Left ventricle myocardium inferior (tissue), 1 donor: Measurements from ENCODE around the gene CRISPLD2. TPM values are rescaled to one million over a fixed set of nuclear protein-coding genes. Genes with fewer than 3 reads are reported as not detected.

Source experiments
- DNase-seq: peaks from one replicate; pipeline ENCODE4 v3.0.0-alpha.2; 2020
- H3K27ac ChIP-seq: fragments of 200-600 bp; replicated peaks from 2 replicates; pipeline ENCODE4 v1.8.0; 2021
- H3K27me3 ChIP-seq: fragments of 200-600 bp; 2 replicates; pipeline ENCODE4 v1.8.0; 2021; ENCODE audit warnings: low read depth
- H3K36me3 ChIP-seq: fragments of 200-600 bp; 2 replicates; pipeline ENCODE4 v1.8.0; 2021
- H3K4me1 ChIP-seq: fragments of 200-600 bp; 2 replicates; pipeline ENCODE4 v1.8.0; 2021
- H3K4me3 ChIP-seq: fragments of 200-600 bp; 2 replicates; pipeline ENCODE4 v1.8.0; 2021; ENCODE audit warnings: mild to moderate bottlenecking, moderate library complexity
- H3K9me3 ChIP-seq: fragments of 200-600 bp; replicated peaks from 2 replicates; pipeline ENCODE4 v1.8.0; 2021
- intact Hi-C: fragments of 100-400 bp; cut with micrococcal nuclease; formaldehyde crosslinking; loops from one replicate; pipeline ENCODE4 v1.11.0; 2022
- total RNA-seq: library from RNA; stranded (reverse); fragmentation: NEBNext Ultra II Directional; extraction: Animal tissue kit (Norgen Biotek cat#: 25700); gene quantifications from one replicate; pipeline ENCODE4 v1.2.1, GENCODE V29; 2021
- TF ChIP-seq, protein P1 (sequence below): fragments of 200-600 bp; IDR thresholded peaks from 2 replicates; pipeline ENCODE4 v1.8.0; 2021; ENCODE audit warnings: antibody characterized with exemption, mild to moderate bottlenecking, borderline replicate concordance
- donor health status: DM: no; HTN: yes; CAD: no; lungs with severe emphysema.

The CRISPLD2 gene
- total RNA-seq, 1 donor from 2014 or later, result 12.8 TPM

DNA sequence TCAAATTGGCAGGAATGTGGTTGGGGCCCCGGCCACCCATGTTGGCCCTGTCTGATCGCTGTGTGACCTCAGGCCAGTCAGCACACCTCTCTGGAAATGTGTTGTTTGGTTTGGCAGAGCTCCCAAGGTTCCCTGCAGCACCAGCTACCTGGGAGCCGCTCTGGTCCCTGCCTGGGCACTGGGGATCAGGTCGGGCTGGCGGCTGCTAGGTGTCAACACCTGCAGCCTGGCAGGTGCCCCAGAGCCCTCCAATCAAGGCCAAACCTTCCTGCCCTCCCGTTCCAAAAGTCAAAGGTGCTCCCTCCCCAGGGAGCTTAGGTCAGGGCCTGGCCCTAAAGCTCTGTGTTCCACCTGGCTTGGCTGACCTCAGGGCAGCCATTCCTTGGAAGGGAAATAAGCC is 135.6 kb downstream of the CRISPLD2 start:
- no peak for DNase-seq
- TF ChIP-seq, protein P1, sequence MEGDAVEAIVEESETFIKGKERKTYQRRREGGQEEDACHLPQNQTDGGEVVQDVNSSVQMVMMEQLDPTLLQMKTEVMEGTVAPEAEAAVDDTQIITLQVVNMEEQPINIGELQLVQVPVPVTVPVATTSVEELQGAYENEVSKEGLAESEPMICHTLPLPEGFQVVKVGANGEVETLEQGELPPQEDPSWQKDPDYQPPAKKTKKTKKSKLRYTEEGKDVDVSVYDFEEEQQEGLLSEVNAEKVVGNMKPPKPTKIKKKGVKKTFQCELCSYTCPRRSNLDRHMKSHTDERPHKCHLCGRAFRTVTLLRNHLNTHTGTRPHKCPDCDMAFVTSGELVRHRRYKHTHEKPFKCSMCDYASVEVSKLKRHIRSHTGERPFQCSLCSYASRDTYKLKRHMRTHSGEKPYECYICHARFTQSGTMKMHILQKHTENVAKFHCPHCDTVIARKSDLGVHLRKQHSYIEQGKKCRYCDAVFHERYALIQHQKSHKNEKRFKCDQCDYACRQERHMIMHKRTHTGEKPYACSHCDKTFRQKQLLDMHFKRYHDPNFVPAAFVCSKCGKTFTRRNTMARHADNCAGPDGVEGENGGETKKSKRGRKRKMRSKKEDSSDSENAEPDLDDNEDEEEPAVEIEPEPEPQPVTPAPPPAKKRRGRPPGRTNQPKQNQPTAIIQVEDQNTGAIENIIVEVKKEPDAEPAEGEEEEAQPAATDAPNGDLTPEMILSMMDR, result no peak
- Histone ChIP-seq H3K4me3 (no peak overlapping the region), H3K27ac (no peak overlapping the region), H3K4me1 (peaks cover 22% of the 10 kb centered on the region), H3K36me3 (no peaks in the 10 kb centered on the region), H3K27me3 (peaks cover 5% of the 10 kb centered on the region), H3K9me3 (no peaks in the 10 kb centered on the region)
- intact Hi-C loops, result no loop called here

DNA sequence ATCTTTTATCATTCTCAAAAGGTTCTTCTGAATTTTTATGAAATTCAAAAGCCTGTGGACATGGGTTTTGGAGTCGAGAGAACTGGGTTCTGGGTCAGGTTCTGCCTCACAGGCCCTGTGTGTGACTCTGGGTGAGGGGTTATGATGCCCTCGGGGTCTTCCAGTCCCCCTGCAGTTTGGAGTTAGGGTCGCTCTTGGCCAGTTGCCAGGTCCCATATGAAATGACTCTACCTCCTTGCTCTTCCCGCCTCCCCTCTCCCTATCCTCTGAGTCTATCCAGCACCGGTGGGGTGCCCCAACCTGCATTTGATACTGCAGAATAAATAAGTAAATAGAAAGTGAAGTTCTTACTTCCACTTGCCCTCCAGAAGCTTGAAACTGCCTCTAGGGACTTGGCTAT is 137.4 kb downstream of the CRISPLD2 start:
- peaks cover 18% of the 10 kb centered on the region for H3K4me1 ChIP-seq
- no peak overlapping the region for H3K27ac ChIP-seq
- TF ChIP-seq, protein P1, result no peak
- H3K36me3 ChIP-seq, result no peaks in the 10 kb centered on the region
- peaks cover 14% of the 10 kb centered on the region for H3K27me3 ChIP-seq
- intact Hi-C loops, result no loop called here
- no peaks in the 10 kb centered on the region for H3K9me3 ChIP-seq
- DNase-seq, result no peak
- H3K4me3 ChIP-seq, result no peak overlapping the region

DNA sequence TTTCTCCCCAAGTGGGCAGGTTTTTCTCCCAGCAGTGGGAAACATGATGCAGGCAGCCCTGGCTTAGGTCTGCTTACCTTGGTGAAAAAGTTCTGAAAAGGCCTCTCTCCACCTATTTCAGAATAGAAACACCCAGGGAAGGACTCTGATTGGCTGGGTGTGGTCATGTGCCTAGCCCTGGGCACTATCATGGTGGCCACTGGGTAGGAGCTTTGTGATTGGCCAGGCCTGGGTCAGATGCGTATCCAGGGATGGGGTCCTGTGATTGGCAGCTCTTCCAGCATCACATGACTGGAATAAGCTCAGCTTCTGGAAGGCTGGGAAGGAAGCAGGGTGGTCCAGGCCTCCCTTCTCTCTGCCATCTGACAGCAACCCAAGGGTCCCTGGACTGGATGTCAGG is 138.0 kb downstream of the CRISPLD2 start:
- no peaks in the 10 kb centered on the region for H3K9me3 ChIP-seq
- H3K27ac ChIP-seq, result no peak overlapping the region
- peaks cover 16% of the 10 kb centered on the region for H3K27me3 ChIP-seq
- TF ChIP-seq, protein P1, result no peak
- no peak for DNase-seq
- peaks cover 12% of the 10 kb centered on the region for H3K4me1 ChIP-seq
- intact Hi-C loops, result no loop called here
- no peaks in the 10 kb centered on the region for H3K36me3 ChIP-seq
- H3K4me3 ChIP-seq, result no peak overlapping the region

Other genes starting within 250 kb of the CRISPLD2 start
- 13.3 TPM for gene COTL1, start 201.9 kb upstream of the CRISPLD2 start, total RNA-seq
- 84.4 TPM for gene KLHL36, start 171.5 kb upstream of the CRISPLD2 start, total RNA-seq
- gene USP10, start 120.0 kb upstream of the CRISPLD2 start, total RNA-seq, result 66.7 TPM
- 36.8 TPM for gene ZDHHC7, start 191.6 kb downstream of the CRISPLD2 start, total RNA-seq
- 10.0 TPM for gene KIAA0513, start 207.8 kb downstream of the CRISPLD2 start, total RNA-seq